Aorta (tissue), 5 donors: ENCODE measurements around the gene ACD. TPM values are rescaled to one million over a fixed set of nuclear protein-coding genes. Genes with fewer than 3 reads are reported as not detected.
A peak's percentile ranks its signal among the peaks of the same experiment; 100 is the strongest.

ENCODE experiments used
- ATAC-seq: fragments of 200-7000 bp; cut with Tn5 transposase; one replicate; pipeline ENCODE4 v1.9.1; 2022; ENCODE audit warnings: moderate library complexity; ENCODE audit not compliant: low FRiP score
- DNase-seq, 2 donors: peaks; one replicate each; pipeline ENCODE4 v3.0.0-alpha.2; 2020
- H3K27ac ChIP-seq, 2 donors: one replicate each; pipeline ENCODE4 v1.5.1; 2013; ENCODE audit warnings: low read length in 2 of 2, mild to moderate bottlenecking in 2 of 2, moderate library complexity in 2 of 2, control low read depth in 1 of 2, inconsistent platforms in 1 of 2, low read depth in 1 of 2
- H3K27me3 ChIP-seq, 2 donors: one replicate each; pipeline ENCODE4 v1.6.1; 2013; ENCODE audit warnings: control low read depth in 1 of 2, low read length in 1 of 2, mild to moderate bottlenecking in 1 of 2, moderate library complexity in 1 of 2; ENCODE audit not compliant: insufficient read depth in 2 of 2, control insufficient read depth in 1 of 2
- H3K36me3 ChIP-seq, 2 donors: one replicate each; pipeline ENCODE4 v1.6.1; 2013; ENCODE audit warnings: control low read depth in 1 of 2, low read length in 1 of 2, mild to moderate bottlenecking in 1 of 2; ENCODE audit not compliant: insufficient read depth in 2 of 2, control insufficient read depth in 1 of 2
- H3K4me1 ChIP-seq, 2 donors: one replicate each; pipeline ENCODE4 v1.6.1; 2013; ENCODE audit warnings: low read length in 2 of 2, control low read depth in 1 of 2, mild to moderate bottlenecking in 1 of 2, moderate library complexity in 1 of 2; ENCODE audit not compliant: insufficient read depth in 2 of 2, control insufficient read depth in 1 of 2
- H3K4me3 ChIP-seq, 2 donors: one replicate each; pipeline ENCODE4 v1.5.1; 2013; ENCODE audit warnings: low read length in 2 of 2, control low read depth in 1 of 2, mild to moderate bottlenecking in 1 of 2
- H3K9me3 ChIP-seq: one replicate; pipeline ENCODE4 v1.6.1; 2013; ENCODE audit warnings: mild to moderate bottlenecking, low read length; ENCODE audit not compliant: control insufficient read depth
- WGBS, 2 donors: extraction: QIAGEN DNeasy Blood & Tissue Kit; methylation state at CpG; one replicate each; pipeline ENCODE4 v1.1.7; 2013; 5-methylcytosine and 5-hydroxymethylcytosine counted together
- intact Hi-C, 2 donors: fragments of 100-400 bp; cut with DNase I; formaldehyde crosslinking; loops; one replicate each; pipeline versions ENCODE4 v1.14.2 to v1.15.0; 2022
- polyA plus RNA-seq, 2 donors: library from polyadenylated mRNA; stranded (reverse); fragments of 200-250 nt; gene quantifications; one replicate each; pipeline ENCODE4 v1.2.3, GENCODE V29; 2013
- total RNA-seq, 2 donors: library from RNA; stranded (reverse); fragmentation: NEBNext Ultra II Directional; extraction: Animal tissue kit (Norgen Biotek cat#: 25700); gene quantifications; one replicate each; pipeline ENCODE4 v1.2.1, GENCODE V29; 2021
- donor health status: healthy with polysubstance abuse.
- donor health status: Bipolar disorder and iron deficiency.
- donor health status: DM: no; HTN: no; CAD: no.
- donor health status: DM: no; HTN: no; CAD: no.
- donor health status: DM: yes; HTN: yes; CAD: no.

The ACD gene
- total and polyA plus RNA-seq, 4 donors: 7.0 to 34.6 (median 18.8) TPM

DNA sequence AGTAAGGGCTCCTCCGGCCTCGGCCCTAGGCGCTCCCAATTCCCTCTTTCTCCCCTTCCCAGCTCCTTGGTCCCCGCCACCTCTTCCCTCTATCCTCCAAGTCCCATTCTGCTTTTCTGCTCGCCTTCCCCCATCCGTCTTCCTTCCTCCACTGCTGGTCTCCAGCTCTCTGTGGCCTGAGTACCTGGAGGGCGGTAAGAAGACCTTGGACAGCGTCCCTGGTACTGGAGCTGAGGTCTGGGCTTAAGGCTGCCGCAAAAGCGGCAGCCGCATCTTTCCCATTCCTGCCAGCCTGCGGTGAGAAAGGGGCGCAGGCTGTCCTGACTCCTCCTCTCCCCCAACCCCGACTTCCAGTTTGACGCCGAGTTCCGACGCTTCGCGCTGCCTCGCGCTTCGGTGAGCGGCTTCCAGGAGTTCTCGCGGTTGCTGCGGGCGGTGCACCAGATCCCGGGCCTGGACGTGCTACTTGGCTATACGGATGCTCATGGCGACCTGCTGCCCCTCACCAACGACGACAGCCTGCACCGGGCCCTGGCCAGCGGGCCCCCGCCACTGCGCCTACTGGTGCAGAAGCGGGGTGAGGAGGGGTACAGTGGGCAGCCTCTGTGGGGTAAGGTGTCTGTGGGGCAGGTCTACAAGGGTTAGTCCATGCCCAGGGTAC is 1.2 kb upstream of the ACD start:
- H3K27me3 ChIP-seq: no peaks in the 10 kb centered on the region
- ATAC-seq: no peak
- intact Hi-C loops: loop anchor here (2.0 to 5.0 kb wide), 2 partner anchors 98 to 99 kb away; partner anchors contain the start of gene CTCF (in 2 of the 2)
- H3K27ac ChIP-seq: peak overlapping the region in 1 of 2 donors; percentile 79
- 10 to 12% methylated on average over 35 to 39 of the region's 39 CpGs for WGBS, 2 donors
- no peaks in the 10 kb centered on the region for H3K9me3 ChIP-seq
- no peaks in the 10 kb centered on the region for H3K4me1 ChIP-seq
- H3K4me3 ChIP-seq: peak overlapping the region in 1 of 2 donors; percentile 31
- no peaks in the 10 kb centered on the region for H3K36me3 ChIP-seq
- DNase-seq: peak in 1 of 2 donors; percentile 80

DNA sequence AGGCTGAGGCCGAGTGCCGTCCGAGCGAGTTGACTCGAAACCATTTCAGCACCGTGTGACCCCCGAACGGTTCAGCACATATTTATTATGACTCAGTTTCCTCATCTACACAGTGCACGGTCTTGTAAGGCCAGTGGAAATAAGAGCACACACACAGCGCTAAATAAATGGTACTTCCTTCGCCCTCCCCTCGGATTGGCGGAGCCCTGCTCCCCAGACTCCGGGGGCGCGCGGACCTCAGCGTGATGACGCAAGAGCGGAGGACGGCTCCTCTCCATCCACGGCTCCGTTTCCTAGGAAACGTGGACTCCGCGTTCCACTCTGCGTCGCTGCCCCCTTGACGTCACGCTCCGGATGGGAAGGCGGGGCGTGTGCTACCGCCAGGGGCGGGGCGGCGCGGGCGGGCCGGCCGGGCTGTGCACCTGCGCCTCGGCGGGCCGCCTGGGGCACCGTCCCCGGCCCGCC is 536 bp upstream of the ACD start, which contains the start of gene PARD6A:
Gene PARD6A, plus strand, starts transcription at position 397 of the 465 bp plus-strand sequence. CDS start 79 bp downstream, outside the sequence.
- intact Hi-C loops: loop anchor here (2.0 to 5.0 kb wide), 2 partner anchors 98 kb away; partner anchors contain the start of gene CTCF (in 2 of the 2)
- H3K4me1 ChIP-seq: no peaks in the 10 kb centered on the region

DNA sequence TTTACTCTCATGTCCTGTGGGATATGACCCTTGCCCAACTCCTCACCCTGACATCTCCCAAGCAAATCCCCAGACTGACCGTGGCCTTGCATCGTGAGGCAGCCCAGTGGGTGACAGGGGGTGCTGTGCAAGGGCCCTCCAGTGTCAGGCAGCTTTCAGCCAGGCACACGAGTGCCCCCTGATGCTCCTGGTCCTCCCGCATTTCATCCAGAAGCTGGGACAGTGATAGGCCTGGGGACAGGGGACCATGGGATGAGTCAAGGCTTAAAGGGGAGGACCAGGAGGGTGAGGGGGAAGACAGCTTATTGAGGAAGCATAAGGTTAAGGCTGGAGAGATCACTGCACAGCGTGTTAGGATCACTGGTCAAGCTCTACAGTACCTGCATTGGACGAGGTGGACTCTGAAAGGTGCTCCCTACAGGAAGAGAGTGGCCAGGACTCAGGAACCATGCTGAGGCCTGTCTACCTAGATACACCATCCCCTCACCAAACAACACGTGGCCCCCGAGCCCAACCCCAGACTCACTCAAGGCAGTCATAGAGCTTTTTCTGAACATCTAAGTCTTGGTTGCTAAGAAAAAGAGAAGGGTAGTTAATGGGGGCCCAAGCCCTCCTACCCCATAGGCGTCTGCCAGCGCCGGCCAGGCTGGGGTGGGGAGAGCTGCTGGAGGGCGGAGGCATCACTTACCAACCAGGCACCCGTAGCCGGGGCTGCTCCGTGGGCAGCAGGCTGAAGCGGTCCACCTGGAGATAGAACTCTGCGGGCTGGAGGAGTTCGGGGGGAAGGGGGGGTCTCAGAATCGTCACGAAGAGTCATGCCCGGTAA is 998 bp downstream of the ACD start:
- intact Hi-C loops: no loop called here
- no peak overlapping the region for H3K27ac ChIP-seq

More for the DNA sequence above, 536 bp upstream of the ACD start, which contains the start of gene PARD6A:
- 0 to 1% methylated on average over 35 to 48 of the region's 48 CpGs for WGBS, 2 donors
- H3K27ac ChIP-seq: peak within 1 kb of the TSS in 1 of 2 donors; percentile 89
- peak within 1 kb of the TSS; percentile 63 to 64 for H3K4me3 ChIP-seq
- ATAC-seq (peak; percentile 95), DNase-seq (peak; percentile 98)
- H3K9me3 ChIP-seq: no peaks in the 10 kb centered on the region
- no peaks in the 10 kb centered on the region for H3K36me3 ChIP-seq
- H3K27me3 ChIP-seq: no peaks in the 10 kb centered on the region

DNA sequence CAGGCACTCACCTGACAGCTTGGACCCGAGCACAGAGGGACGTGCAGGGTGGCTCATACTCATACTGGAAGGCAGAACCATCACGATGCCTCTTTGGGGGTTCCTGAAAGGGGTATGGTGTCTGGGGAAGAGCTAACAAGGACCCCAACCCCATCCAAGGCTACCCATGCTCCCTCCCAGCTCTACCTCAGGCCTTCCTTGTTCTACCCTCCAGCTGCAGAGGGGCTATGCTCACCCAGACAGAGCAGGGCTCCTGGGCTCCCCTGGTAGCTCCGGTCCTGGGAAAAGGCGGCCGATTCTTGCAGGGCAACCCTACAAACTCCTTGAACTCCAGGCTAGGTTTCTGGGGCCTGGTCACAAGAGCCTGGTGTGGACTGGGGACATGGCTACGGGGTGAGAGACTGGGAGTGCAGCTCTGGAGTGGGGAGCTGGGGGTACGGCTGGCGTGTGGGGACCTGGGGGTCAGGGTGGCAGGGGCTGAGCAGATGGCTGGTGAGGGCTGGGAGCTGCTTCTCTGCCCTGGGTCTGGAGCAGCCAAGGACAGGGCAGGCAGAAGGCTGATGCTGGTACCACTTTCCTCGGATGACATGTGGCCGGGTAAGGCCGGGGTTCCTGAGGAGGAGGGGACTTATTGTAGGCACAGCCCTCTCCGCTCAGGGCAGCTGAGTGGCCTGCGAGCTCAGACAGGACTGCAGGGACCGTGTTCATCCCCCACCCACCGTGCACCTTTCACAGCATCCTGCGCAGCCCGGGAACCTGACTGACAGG is 2.1 kb downstream of the ACD start:
- no peaks in the 10 kb centered on the region for H3K27me3 ChIP-seq
- no peak for ATAC-seq
- 92 to 94% methylated on average over 18 of the region's 18 CpGs for WGBS, 2 donors

More for the DNA sequence above, 998 bp downstream of the ACD start:
- no peak for ATAC-seq
- Histone ChIP-seq H3K36me3 (no peaks in the 10 kb centered on the region), H3K4me1 (no peaks in the 10 kb centered on the region), H3K4me3 (peak overlapping the region in 1 of 2 donors; percentile 64), H3K27me3 (no peaks in the 10 kb centered on the region), H3K9me3 (no peaks in the 10 kb centered on the region)
- DNase-seq: no peak
- WGBS, 2 donors: 34 to 37% methylated on average over 21 of the region's 21 CpGs

DNA sequence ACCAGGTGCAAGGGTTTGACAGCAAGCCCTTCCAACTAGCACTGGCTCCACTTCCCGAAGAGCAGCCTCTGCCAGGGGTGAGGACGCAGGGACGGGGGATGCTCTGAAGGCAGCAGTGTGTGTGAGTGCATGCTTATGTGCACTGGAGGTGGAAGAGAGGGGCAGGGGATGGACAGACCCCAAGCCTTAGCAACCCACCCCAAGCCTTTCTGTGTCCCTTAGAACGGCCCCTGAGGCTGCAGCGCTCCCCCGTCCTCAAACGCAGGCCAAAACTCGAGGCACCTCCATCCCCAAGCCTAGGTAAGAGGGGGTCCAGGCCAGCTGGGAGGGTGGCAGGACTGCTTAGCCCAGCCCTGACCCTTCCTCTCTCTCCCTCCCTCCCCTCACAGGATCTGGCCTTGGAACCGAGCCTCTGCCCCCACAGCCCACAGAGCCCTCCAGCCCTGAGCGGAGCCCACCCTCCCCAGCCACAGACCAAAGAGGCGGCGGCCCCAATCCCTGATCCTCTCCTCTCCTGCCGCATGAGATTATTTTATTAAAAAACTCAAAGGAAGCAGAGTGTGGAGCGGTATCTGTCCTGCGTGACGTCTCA is 2.9 kb downstream of the ACD start:
- H3K36me3 ChIP-seq: no peaks in the 10 kb centered on the region
- no peak overlapping the region for H3K4me3 ChIP-seq
- intact Hi-C loops: no loop called here
- H3K9me3 ChIP-seq: no peaks in the 10 kb centered on the region
- H3K27ac ChIP-seq: no peak overlapping the region
- 93% methylated on average over 14 to 16 of the region's 16 CpGs for WGBS, 2 donors
- DNase-seq (peak in 1 of 2 donors; percentile 65), ATAC-seq (no peak)
- no peaks in the 10 kb centered on the region for H3K27me3 ChIP-seq
- no peaks in the 10 kb centered on the region for H3K4me1 ChIP-seq

More for the DNA sequence above, 2.1 kb downstream of the ACD start:
- Histone ChIP-seq H3K9me3 (no peaks in the 10 kb centered on the region), H3K4me1 (no peaks in the 10 kb centered on the region), H3K36me3 (no peaks in the 10 kb centered on the region), H3K4me3 (no peak overlapping the region), H3K27ac (no peak overlapping the region)
- peak in 1 of 2 donors; percentile 71 for DNase-seq
- intact Hi-C loops: no loop called here

DNA sequence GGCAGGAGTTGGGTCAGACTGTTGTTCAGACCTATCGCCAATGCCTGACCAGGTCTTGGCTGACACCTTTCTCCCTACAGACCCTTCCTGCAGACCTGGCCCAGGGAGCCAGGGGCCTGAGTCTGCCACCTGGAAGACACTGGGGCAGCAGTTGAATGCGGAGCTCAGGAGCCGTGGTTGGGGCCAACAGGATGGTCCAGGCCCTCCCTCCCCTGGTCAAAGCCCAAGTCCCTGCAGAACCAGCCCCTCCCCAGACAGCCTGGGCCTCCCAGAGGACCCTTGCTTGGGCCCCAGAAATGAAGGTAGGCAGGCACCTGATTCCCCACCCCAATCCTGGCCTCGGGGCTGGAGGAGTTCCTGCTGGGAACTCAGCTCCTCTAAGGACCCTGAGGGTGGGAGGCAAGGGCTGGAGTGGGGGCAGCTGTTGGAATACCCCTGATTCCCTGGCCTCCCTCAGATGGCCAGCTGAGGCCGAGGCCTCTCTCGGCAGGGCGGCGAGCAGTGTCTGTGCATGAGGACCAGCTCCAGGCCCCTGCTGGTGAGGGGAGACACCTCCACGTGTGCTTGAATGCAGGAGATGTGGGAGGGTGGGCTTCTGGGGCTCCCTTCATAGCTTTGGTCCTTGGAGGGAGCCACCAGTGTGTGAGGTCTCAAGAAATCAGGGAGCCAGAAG is 3.6 kb downstream of the ACD start:
- Histone ChIP-seq H3K27ac (no peak overlapping the region), H3K4me3 (no peak overlapping the region), H3K9me3 (no peaks in the 10 kb centered on the region), H3K4me1 (no peaks in the 10 kb centered on the region), H3K36me3 (no peaks in the 10 kb centered on the region), H3K27me3 (no peaks in the 10 kb centered on the region)
- DNase-seq (no peak), ATAC-seq (no peak)
- WGBS, 2 donors: 85 to 86% methylated on average over 9 of the region's 9 CpGs
- intact Hi-C loops: no loop called here

DNA sequence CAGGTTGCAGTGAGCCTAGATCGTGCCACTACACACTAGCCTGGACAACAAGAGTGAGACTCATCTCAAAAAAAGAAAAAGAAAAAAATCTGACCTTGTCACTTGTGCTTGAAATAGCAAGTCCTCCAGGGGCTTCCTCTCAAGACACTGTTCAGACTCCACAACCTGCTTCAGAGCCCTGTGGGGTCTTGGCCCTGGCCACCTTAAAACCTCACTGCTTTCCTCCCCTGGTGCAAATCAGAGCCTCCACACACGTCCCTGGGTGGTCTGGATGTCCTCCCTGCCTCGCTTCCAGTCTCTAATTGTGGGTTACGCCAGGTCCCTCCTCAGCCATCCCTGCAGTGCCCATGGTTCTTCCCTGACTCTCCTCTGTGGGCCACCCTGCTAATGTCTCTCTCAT is 4.7 kb downstream of the ACD start:
- Histone ChIP-seq H3K27me3 (no peaks in the 10 kb centered on the region), H3K36me3 (no peaks in the 10 kb centered on the region), H3K4me1 (no peaks in the 10 kb centered on the region), H3K27ac (no peak overlapping the region), H3K4me3 (no peak overlapping the region), H3K9me3 (no peaks in the 10 kb centered on the region)
- intact Hi-C loops: no loop called here
- 68 to 69% methylated on average over 4 of the region's 4 CpGs for WGBS, 2 donors
- ATAC-seq (no peak), DNase-seq (no peak)
